ENCODE data around the gene CYGB. TPM values are rescaled to one million over a fixed set of nuclear protein-coding genes. Genes with fewer than 3 reads are reported as not detected.

The CYGB gene
- total and polyA plus RNA-seq, 2 of the 13 experiments (the other 11 are each of a cell fraction or from before 2014, with no cell fraction given): 18.9 to 27.1 TPM

DNA sequence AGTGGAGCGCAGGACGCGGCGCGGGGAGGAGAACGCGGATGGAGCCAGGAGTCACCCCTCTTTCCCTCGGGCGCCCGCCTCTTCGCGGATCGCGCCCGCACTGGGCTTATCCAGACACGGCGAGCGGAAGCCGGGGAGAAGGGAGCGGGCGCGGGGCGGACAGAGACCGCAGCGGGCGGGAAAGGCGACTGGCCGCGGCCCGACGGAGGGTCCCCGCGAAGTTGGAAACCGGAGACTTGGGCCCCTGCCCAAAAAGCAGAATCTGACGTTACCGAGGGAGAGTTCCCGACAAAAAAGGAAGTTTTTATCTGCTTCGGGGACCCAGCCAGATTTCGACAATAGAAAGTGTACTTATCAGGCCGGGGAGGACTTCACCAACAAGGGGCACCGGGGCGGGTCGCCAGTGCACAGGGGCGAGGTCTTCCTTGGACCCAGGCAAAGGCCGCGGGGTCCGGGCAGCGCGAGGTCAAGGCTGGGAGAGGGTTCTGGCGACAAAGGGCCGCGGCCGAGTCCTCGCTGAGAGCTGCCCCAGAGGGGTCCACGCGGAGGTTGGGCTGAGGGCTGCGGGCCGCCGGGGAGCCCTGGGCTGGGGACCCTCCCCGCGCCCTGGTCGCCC, 47.6 kb upstream of the CYGB start (continued):
- TF ChIP-seq, protein P1, sequence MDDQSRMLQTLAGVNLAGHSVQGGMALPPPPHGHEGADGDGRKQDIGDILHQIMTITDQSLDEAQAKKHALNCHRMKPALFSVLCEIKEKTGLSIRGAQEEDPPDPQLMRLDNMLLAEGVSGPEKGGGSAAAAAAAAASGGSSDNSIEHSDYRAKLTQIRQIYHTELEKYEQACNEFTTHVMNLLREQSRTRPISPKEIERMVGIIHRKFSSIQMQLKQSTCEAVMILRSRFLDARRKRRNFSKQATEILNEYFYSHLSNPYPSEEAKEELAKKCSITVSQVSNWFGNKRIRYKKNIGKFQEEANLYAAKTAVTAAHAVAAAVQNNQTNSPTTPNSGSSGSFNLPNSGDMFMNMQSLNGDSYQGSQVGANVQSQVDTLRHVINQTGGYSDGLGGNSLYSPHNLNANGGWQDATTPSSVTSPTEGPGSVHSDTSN (CRISPR knock-in tag; IDR thresholded peaks at IDR 0.05; ENCODE audit: borderline replicate concordance): no peak
- TF ChIP-seq ZNF367 (CRISPR knock-in tag; IDR thresholded peaks at IDR 0.05; ENCODE audit: borderline replicate concordance) (no peak), PCBP1 (IDR thresholded peaks at IDR 0.05; ENCODE audit: borderline replicate concordance, low read depth, low read length) (no peak), ZNF605 (CRISPR knock-in tag; IDR thresholded peaks at IDR 0.05) (no peak), HCFC1 (IDR thresholded peaks at IDR 0.05; ENCODE audit: low read depth, low read length) (no peak), FOXA1 (IDR thresholded peaks at IDR 0.05) (no peak), FOXA1 (CRISPR knock-in tag; IDR thresholded peaks at IDR 0.05) (no peak), ZNF263 (CRISPR knock-in tag; IDR thresholded peaks at IDR 0.05) (no peak), FLYWCH1 (CRISPR knock-in tag; IDR thresholded peaks at IDR 0.05) (no peak), ZNF569 (CRISPR knock-in tag; IDR thresholded peaks at IDR 0.05; ENCODE audit: borderline replicate concordance) (no peak), FOXK2 (IDR thresholded peaks at IDR 0.05) (no peak), KDM3A (CRISPR knock-in tag; IDR thresholded peaks at IDR 0.05; ENCODE audit: low read depth) (0 out of 2 replicates have a peak, but pooled peaks have one; percentile 38), ZNF598 (CRISPR knock-in tag; IDR thresholded peaks at IDR 0.05; ENCODE audit: borderline replicate concordance) (0 out of 2 replicates have a peak, but pooled peaks have one; percentile 34), PHF8 (CRISPR knock-in tag; IDR thresholded peaks at IDR 0.05) (no peak), ZBTB42 (CRISPR knock-in tag; IDR thresholded peaks at IDR 0.05) (no peak)
- TF ChIP-seq, protein P2, sequence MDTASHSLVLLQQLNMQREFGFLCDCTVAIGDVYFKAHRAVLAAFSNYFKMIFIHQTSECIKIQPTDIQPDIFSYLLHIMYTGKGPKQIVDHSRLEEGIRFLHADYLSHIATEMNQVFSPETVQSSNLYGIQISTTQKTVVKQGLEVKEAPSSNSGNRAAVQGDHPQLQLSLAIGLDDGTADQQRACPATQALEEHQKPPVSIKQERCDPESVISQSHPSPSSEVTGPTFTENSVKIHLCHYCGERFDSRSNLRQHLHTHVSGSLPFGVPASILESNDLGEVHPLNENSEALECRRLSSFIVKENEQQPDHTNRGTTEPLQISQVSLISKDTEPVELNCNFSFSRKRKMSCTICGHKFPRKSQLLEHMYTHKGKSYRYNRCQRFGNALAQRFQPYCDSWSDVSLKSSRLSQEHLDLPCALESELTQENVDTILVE (CRISPR knock-in tag; IDR thresholded peaks at IDR 0.05): no peak
- TF ChIP-seq, protein P3, sequence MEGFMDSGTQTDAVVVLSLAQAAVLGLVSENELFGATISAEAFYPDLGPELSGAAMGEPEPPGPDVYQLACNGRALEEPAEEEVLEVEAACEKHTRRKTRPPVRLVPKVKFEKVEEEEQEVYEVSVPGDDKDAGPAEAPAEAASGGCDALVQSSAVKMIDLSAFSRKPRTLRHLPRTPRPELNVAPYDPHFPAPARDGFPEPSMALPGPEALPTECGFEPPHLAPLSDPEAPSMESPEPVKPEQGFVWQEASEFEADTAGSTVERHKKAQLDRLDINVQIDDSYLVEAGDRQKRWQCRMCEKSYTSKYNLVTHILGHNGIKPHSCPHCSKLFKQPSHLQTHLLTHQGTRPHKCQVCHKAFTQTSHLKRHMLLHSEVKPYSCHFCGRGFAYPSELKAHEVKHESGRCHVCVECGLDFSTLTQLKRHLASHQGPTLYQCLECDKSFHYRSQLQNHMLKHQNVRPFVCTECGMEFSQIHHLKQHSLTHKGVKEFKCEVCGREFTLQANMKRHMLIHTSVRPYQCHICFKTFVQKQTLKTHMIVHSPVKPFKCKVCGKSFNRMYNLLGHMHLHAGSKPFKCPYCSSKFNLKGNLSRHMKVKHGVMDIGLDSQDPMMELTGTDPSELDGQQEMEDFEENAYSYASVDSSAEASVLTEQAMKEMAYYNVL (CRISPR knock-in tag; IDR thresholded peaks at IDR 0.05; ENCODE audit: borderline replicate concordance): no peak
- TF ChIP-seq, protein P4, sequence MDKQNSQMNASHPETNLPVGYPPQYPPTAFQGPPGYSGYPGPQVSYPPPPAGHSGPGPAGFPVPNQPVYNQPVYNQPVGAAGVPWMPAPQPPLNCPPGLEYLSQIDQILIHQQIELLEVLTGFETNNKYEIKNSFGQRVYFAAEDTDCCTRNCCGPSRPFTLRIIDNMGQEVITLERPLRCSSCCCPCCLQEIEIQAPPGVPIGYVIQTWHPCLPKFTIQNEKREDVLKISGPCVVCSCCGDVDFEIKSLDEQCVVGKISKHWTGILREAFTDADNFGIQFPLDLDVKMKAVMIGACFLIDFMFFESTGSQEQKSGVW (CRISPR knock-in tag; IDR thresholded peaks at IDR 0.05; ENCODE audit: borderline replicate concordance): no peak
- TF ChIP-seq, protein P5, sequence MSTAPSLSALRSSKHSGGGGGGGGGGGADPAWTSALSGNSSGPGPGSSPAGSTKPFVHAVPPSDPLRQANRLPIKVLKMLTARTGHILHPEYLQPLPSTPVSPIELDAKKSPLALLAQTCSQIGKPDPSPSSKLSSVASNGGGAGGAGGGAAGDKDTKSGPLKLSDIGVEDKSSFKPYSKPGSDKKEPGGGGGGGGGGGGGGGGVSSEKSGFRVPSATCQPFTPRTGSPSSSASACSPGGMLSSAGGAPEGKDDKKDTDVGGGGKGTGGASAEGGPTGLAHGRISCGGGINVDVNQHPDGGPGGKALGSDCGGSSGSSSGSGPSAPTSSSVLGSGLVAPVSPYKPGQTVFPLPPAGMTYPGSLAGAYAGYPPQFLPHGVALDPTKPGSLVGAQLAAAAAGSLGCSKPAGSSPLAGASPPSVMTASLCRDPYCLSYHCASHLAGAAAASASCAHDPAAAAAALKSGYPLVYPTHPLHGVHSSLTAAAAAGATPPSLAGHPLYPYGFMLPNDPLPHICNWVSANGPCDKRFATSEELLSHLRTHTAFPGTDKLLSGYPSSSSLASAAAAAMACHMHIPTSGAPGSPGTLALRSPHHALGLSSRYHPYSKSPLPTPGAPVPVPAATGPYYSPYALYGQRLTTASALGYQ (CRISPR knock-in tag; IDR thresholded peaks at IDR 0.05): no peak
- TF ChIP-seq, protein P6, sequence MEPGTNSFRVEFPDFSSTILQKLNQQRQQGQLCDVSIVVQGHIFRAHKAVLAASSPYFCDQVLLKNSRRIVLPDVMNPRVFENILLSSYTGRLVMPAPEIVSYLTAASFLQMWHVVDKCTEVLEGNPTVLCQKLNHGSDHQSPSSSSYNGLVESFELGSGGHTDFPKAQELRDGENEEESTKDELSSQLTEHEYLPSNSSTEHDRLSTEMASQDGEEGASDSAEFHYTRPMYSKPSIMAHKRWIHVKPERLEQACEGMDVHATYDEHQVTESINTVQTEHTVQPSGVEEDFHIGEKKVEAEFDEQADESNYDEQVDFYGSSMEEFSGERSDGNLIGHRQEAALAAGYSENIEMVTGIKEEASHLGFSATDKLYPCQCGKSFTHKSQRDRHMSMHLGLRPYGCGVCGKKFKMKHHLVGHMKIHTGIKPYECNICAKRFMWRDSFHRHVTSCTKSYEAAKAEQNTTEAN (CRISPR knock-in tag; conservative IDR thresholded peaks at IDR 0.05): no peak
- TF ChIP-seq, protein P7, sequence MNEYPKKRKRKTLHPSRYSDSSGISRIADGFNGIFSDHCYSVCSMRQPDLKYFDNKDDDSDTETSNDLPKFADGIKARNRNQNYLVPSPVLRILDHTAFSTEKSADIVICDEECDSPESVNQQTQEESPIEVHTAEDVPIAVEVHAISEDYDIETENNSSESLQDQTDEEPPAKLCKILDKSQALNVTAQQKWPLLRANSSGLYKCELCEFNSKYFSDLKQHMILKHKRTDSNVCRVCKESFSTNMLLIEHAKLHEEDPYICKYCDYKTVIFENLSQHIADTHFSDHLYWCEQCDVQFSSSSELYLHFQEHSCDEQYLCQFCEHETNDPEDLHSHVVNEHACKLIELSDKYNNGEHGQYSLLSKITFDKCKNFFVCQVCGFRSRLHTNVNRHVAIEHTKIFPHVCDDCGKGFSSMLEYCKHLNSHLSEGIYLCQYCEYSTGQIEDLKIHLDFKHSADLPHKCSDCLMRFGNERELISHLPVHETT (CRISPR knock-in tag; conservative IDR thresholded peaks at IDR 0.05): no peak
